Occipital lobe (tissue), 2 donors: ENCODE data around the gene RABAC1. TPM values are rescaled to one million over a fixed set of nuclear protein-coding genes. Genes with fewer than 3 reads are reported as not detected.

Experiments used
- DNase-seq: peaks from one replicate; lab custom pipeline; 2025; lab: John Stamatoyannopoulos, UW
- total RNA-seq: library from RNA; depleted of rRNA; stranded (reverse); fragments of >200 nt; gene quantifications from one replicate; pipeline ENCODE4 v1.2.3, GENCODE V29; 2014

Gene RABAC1
- total RNA-seq, 1 donor from 2014 or later = 69.3 TPM

DNA sequence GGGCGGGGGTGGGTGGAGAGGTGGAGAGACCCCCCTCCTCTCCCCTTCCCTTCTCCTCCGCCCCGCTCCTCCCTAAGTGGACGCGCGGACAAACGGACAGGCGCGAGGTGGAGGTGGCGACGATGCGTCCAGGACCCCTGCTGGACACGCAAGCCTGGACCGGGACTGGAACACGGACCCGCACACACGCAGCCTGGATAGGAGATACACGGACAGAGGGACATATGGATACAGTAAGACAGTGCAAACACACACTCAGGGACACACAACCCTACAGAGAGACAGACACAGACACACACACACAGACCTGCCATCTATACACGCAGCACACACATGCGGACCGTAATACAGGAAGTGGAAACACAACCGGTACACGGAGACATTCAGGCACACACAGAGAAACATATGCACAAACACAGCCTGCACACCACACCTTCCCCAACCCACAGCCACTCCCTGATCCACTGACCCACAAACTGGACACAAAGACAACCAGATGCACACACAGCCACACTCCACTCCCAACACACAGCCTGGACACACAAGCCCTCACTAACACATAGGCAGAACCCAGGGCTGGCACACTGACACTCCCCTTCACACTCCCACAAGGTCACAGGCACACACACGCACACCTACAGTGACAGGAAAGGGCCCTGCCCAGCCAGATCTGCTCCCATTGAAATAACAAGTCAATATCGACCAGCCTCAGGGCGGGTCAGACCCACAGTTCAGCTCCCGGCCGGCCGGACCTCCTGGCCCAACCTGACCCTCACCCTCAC, 30.2 kb downstream of the RABAC1 start:
- no peak for DNase-seq

DNA sequence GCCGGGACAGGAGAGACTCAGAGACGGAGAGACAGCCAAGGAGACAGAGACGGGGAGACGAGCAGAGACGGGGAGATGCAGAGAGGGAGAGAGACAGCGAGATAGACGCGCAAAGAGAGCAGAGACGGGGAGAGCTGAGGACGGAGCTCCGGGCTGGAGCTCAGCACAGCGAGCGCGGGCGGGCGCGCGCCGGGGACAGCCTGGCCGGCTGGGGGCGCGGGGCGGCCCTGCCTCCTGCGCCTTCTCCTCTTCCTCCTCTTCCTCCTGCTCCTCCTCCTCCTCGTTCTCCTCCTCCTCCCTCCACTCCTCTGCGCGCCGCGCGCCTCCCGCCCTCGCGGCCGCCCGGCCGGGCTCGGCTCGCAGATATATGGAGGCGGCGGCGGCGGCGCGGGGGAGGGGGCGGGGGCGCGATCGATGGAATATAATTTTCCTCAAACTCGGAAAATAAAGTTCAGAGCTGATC, 30.9 kb downstream of the RABAC1 start, which contains the start of gene ERFL:
TSS of gene ERFL (minus strand) at position 229 of the 463 bp plus-strand sequence. CDS start 15,530 bp downstream, outside the sequence.
- DNase-seq = no peak

DNA sequence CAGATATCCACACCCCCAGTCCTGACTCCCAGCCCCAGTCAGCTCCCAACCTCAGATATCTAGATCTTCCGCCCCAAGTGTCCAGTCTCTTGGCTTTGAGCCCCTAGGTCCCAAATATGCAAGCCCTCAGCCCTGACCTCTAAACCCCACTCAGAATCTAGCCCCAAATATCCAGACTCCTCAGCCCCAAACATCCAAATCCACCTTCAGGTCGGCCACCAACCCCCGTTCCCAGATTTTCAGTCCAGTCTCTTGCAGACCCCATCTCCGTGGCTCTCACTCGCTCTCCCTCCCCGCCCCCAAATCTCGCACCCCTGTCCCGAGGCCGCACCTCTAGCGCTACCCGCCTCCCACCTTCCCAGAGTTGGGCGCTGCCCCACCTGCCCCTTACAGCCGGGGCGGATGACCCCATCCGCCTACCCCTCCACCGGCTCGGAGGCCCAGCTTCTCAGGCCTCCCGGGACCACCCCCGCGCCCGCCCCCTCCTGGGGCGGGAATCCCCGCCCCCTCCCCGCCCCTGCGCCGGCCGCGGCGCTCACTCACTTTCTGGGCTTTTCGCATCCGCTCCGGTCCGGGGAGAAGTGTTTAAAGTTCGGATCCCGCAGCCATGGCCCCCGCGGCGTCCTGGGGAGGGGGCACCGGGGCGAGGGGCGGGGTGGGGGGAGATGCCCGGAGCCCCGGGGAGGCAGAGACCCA, 31.5 kb downstream of the RABAC1 start:
- DNase-seq = no peak

- DNase-seq = no peak
Observed at GRCh38 chr19:41926763-41927496, 32.2 kb downstream of the RABAC1 start.

GRCh38 chr19:41926028-41926762, 32.9 kb downstream of the RABAC1 start:
- DNase-seq = no peak

GRCh38 chr19:41925208-41926003, 33.7 kb downstream of the RABAC1 start:
- DNase-seq = no peak

- DNase-seq = no peak
Observed at GRCh38 chr19:41924151-41925145, 34.7 kb downstream of the RABAC1 start.

DNA sequence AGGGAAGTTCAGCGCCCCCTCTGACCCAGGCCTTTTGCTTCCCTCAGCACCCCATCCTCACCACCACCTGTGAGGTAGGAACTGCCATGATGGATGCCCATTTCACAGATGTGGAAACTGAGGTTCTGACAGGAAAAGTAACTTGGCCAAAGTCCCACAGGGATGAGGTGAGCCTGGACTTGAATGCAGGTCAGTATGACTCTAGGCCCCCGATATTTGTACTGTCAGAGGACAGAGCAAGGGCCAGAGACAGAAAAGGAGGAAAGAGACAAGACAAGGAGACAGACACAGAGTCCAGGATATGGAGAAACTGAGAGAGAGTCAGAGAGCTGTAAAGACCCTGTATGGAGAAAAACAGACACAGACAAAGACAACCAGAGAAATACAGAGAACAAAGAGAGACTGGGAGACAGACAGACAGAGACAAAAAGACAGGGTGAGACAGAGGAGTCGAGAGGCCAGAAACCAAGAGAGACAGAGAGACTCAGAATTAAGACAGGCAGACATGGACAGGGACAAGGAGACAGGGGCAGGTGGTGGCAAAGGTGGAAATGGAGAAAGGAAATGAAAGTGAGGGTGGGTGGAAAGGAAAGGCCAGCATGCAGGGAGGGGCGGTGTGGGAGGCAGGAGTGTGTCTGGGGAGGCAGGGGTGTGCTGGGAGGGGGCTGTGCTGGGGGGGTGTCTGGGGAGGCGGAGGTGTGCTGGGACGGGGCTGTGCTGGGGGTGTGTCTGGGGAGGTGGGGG, 35.9 kb downstream of the RABAC1 start:
- no peak for DNase-seq

DNA sequence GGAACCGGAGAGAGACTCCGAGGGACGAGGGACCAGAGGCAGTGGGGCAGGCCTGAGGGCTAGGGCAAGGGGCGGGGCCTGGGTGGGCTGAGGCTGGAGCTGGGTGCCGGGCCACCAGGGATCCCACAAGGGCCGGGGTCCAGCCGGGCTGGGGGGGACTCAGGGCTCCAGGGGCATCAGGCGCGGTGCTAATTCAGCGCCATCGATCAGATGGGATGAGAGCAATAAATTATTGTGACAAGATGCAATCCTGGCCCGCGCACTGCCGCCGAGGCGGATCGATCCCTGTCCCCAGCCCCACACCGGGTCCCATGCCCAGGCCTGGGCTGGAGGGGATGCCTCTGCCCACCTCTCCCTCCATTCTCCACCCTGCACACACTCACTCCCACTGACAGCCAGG, 36.5 kb downstream of the RABAC1 start:
- DNase-seq = no peak

DNA sequence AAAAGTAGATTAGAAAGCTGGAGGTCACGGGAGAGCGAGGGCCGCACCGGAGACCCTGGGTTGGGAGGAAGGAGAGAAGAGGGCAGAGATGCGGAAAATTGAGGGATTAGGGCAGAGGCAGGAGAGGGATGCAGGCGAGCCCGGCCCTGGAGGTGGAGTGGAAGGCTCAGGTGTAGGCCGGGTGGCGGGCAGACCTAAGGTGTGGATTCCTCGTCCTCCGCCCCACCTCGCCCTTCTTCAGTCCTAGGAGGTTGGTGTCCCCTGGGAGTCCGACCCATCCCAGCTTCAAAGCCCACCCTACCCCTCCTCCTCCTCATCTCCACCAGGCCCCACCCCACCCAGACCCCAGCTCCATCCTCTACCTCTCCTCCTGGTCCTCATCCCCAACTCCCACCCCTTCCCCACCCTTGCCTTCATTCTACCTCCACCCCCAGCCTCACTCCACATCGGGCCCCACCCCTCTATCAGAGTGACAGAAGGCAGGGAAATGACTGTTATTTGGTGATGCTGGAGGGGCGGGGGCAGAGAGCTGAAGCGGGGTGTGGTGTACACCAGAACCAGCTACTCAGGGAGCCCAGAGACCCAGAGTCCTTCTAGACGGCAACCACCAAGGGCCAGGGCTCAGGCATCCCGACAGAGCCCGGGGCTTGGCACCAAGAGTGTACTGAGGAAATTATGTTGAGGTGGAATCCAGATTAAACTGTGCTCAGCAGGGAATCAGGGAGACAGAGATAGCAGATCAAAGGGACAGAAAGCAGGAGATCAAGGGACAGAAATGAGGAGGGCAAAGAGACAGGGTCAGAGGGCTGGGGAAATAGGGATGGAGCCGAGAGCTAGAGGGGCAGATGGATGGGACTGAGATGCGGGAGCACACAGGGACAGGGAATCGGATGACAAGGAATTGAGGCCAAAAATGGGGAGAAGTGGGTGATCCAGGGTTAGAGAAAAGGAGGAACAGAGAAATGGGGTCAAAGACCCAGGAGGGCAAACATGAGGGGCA, 37.2 kb downstream of the RABAC1 start:
- no peak for DNase-seq

DNA sequence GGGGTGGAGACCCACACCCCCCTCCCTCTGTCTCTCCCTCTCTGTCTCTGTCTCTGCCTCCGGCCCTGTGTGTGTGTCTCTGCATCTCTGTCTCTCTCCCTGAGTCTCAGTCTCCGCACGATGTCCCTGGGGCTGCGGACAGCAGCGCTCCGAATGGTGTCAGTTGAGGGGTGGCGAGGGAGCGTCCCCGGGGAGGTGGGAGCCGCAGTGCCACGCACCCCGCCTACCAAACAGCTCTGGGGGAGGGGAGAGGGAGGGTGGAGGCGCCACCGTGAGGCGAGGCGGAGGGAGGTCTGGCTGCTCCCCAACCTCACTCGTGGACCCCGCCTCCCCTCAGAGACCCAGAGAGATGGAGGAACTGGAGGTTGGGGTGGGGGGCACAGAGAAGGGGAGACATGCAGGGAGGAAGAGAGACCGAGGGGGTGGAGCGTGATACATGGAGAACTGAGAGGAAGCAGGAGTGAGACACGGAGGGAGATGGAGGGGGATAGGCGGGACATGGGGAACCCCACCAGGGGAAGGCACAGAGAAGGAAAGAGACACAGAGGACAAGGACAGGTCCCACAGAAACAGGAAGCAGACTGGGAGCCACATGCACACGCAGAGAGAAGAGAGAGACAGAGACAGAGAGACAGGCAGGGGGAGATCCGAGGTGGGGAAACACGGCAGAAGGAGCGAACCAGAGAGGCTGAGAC, 38.1 kb downstream of the RABAC1 start:
- DNase-seq = no peak

DNA sequence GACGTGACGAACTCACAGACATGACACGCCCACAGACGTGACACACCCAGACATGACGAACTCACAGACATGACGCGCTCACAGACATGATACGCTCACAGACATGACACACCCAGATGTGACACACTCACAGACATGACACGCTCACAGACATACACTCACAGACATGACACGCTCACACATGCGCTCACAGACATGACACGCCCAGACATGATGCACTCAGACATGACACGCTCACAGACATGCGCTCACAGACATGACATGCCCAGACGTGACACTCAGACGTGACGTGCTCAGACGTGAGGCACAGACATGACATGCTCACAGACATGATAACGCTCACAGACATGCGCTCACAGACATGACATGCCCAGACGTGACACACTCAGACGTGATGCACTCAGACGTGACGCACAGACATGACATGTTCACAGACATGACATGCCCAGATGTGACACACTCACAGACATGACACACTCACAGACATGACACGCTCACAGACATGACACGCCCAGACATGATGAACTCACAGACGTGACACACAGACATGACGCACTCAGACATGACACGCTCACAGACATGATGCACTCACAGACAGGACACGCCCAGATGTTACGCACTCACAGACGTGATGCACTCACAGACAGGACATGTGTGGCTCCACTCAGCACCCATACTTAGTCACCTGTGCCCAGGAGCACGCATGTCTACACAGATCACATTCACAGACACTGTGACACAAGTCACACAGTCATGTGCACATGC, 39.0 kb downstream of the RABAC1 start:
- no peak for DNase-seq

DNA sequence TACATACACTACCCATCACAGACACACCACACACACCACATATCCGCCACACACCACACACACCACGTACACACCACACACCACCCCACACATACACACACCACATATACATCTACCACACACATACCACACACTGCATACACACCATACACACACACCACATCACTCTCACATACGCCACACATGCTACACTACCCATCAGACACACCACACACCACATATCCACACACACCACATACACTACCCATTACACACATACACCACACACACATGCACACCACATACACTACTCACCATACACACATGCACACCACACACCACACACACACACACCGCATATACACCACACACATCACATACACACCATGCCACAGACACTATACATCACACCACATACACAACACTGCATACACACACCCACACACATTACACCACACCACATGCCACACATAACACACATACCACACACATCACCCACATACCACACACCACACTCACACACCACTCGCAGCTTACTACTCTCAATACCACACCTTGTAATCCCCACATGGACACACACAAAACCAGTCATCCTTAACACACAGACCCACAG, 40.4 kb downstream of the RABAC1 start:
- no peak for DNase-seq

GRCh38 chr19:41918095-41918494, 41.0 kb downstream of the RABAC1 start:
- no peak for DNase-seq

DNA sequence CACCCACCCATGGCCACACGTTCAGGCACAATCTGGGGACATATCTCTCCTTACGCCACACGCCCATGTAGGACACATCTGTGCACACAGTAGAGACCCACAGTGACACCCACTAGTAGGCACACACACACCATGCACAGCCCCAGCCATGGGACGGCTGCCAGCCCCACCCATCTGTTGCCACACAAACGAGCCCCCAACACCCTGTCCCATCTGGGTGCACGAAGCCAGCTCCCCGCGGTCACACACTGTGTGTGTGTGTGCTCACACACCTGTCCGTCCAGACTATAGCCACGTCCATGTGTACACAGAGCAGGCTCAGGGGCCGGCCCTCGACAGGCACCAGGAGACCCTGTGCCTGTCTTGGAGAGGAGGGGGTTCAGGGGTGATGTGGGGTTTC, 41.4 kb downstream of the RABAC1 start:
- no peak for DNase-seq
